GM19452 (cell line): ENCODE measurements around the gene RGS3.

Experiments used
- ATAC-seq: cut with Tn5 transposase; IDR thresholded peaks from one replicate; pipeline ENCODE4 v1.9.1; 2021; ENCODE audit not compliant: unreplicated experiment

The RGS3 gene

GRCh38 chr9:113597390-113598241, 134.1 kb downstream of the RGS3 start:
- no peak for ATAC-seq

GRCh38 chr9:113598451-113598850, 134.9 kb downstream of the RGS3 start:
- ATAC-seq = no peak

GRCh38 chr9:113598883-113599282, 135.4 kb downstream of the RGS3 start:
- no peak for ATAC-seq

GRCh38 chr9:113599646-113600022, 136.1 kb downstream of the RGS3 start:
- ATAC-seq = no peak

GRCh38 chr9:113600023-113600823, 136.7 kb downstream of the RGS3 start:
- ATAC-seq = no peak

- ATAC-seq = no peak
These were observed 137.5 kb downstream of the RGS3 start for GRCh38 chr9:113600871-113601614.

- ATAC-seq = no peak
These were observed 138.1 kb downstream of the RGS3 start for GRCh38 chr9:113601656-113602055.

GRCh38 chr9:113602126-113603047, 138.9 kb downstream of the RGS3 start:
- no peak for ATAC-seq

GRCh38 chr9:113603048-113603375, 139.5 kb downstream of the RGS3 start:
- ATAC-seq = no peak

GRCh38 chr9:113603773-113604172, 140.2 kb downstream of the RGS3 start:
- no peak for ATAC-seq

- no peak for ATAC-seq
These were observed 140.9 kb downstream of the RGS3 start for GRCh38 chr9:113604393-113604792.

GRCh38 chr9:113606510-113606909, 143.0 kb downstream of the RGS3 start:
- no peak for ATAC-seq

- no peak for ATAC-seq
These were observed 144.7 kb downstream of the RGS3 start for GRCh38 chr9:113608082-113608685.

GRCh38 chr9:113609562-113610318, 146.2 kb downstream of the RGS3 start:
- no peak for ATAC-seq

GRCh38 chr9:113611461-113612215, 148.1 kb downstream of the RGS3 start:
- ATAC-seq = no peak

GRCh38 chr9:113612216-113612747, 148.8 kb downstream of the RGS3 start:
- no peak for ATAC-seq

- no peak for ATAC-seq
These were observed 149.3 kb downstream of the RGS3 start for GRCh38 chr9:113612828-113613227.

GRCh38 chr9:113613815-113614413, 150.4 kb downstream of the RGS3 start:
- ATAC-seq = no peak
